Measurements from ENCODE around the gene IPPK. TPM values are rescaled to one million over a fixed set of nuclear protein-coding genes. Genes with fewer than 3 reads are reported as not detected.

The IPPK gene
- total RNA-seq = 17.2 TPM

- DNase-seq = peak; percentile 98
These were observed at the start of gene IPPK for GRCh38 chr9:92669890-92670708. TSS of gene IPPK (minus strand) at chr9:92670131. CDS start at chr9:92669988, 143 bp downstream.

GRCh38 chr9:92719028-92719647 is 49.2 kb upstream of the IPPK start:
- DNase-seq = no peak

- DNase-seq = no peak
These were observed 48.4 kb upstream of the IPPK start for GRCh38 chr9:92718086-92719001.

GRCh38 chr9:92717201-92718085 is 47.5 kb upstream of the IPPK start:
- DNase-seq = no peak

GRCh38 chr9:92716557-92716956 is 46.6 kb upstream of the IPPK start:
- no peak for DNase-seq

- DNase-seq = no peak
These were observed 45.7 kb upstream of the IPPK start for GRCh38 chr9:92715488-92716231.

- no peak for DNase-seq
These were observed 45.0 kb upstream of the IPPK start for GRCh38 chr9:92714787-92715487.

- no peak for DNase-seq
These were observed 44.1 kb upstream of the IPPK start for GRCh38 chr9:92714016-92714415.

GRCh38 chr9:92713528-92713927 is 43.6 kb upstream of the IPPK start:
- no peak for DNase-seq

- DNase-seq = no peak
These were observed 42.8 kb upstream of the IPPK start for GRCh38 chr9:92712767-92713166.

- DNase-seq = no peak
These were observed 41.9 kb upstream of the IPPK start for GRCh38 chr9:92711844-92712243.

GRCh38 chr9:92711146-92711545 is 41.2 kb upstream of the IPPK start:
- no peak for DNase-seq

GRCh38 chr9:92710368-92710767 is 40.4 kb upstream of the IPPK start:
- no peak for DNase-seq

GRCh38 chr9:92709954-92710353 is 40.0 kb upstream of the IPPK start:
- DNase-seq = no peak

- no peak for DNase-seq
These were observed 39.3 kb upstream of the IPPK start for GRCh38 chr9:92709240-92709639.

GRCh38 chr9:92707530-92707929 is 37.6 kb upstream of the IPPK start:
- DNase-seq = no peak

- DNase-seq = no peak
These were observed 36.4 kb upstream of the IPPK start for GRCh38 chr9:92706218-92706940.

GRCh38 chr9:92704528-92704927 is 34.6 kb upstream of the IPPK start:
- DNase-seq = no peak

- DNase-seq = no peak
These were observed 26.7 kb upstream of the IPPK start for GRCh38 chr9:92696619-92697018.

- DNase-seq = no peak
These were observed 17.0 kb upstream of the IPPK start for GRCh38 chr9:92686954-92687353.

Data from skin of body (tissue), 2 donors.